22Rv1 (cell line): Measurements from ENCODE around the gene ZNF692.

Experiments used
- ZFX ChIP-seq: fragments of 450-650 bp; IDR thresholded peaks from 2 replicates; pipeline ENCODE4 v1.6.1; 2017; ENCODE audit warnings: antibody characterized with exemption, borderline replicate concordance
- TF ChIP-seq, protein P1 (sequence below): fragments of 450-650 bp; IDR thresholded peaks from 2 replicates; pipeline ENCODE4 v1.5.1; 2017; ENCODE audit warnings: mild to moderate bottlenecking

DNA sequence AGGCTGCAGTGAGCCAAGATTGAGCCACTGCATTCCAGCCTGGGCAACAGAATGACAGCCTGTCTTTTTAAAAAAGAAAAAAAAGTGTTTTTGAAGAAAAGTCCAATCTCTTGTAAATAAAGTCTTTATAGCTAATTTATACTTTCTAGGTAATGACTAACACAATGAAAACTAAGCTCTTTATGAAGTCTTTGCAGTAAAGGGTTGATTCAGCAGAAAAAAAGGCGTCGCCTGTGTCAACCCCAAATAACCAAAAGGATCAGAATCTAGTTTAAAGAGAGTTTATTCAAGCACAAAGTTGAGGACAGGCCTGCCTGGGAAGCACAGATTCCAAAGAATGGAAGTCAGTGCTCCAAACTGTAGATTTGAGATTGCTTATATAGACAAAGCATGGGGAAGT, 32.9 kb upstream of the ZNF692 start:
- TF ChIP-seq, protein P1, sequence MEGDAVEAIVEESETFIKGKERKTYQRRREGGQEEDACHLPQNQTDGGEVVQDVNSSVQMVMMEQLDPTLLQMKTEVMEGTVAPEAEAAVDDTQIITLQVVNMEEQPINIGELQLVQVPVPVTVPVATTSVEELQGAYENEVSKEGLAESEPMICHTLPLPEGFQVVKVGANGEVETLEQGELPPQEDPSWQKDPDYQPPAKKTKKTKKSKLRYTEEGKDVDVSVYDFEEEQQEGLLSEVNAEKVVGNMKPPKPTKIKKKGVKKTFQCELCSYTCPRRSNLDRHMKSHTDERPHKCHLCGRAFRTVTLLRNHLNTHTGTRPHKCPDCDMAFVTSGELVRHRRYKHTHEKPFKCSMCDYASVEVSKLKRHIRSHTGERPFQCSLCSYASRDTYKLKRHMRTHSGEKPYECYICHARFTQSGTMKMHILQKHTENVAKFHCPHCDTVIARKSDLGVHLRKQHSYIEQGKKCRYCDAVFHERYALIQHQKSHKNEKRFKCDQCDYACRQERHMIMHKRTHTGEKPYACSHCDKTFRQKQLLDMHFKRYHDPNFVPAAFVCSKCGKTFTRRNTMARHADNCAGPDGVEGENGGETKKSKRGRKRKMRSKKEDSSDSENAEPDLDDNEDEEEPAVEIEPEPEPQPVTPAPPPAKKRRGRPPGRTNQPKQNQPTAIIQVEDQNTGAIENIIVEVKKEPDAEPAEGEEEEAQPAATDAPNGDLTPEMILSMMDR: no peak
- no peak for TF ChIP-seq ZFX
